GM19099 (cell line): Measurements from ENCODE around the gene AUH.

ENCODE experiments used
- POLR2A ChIP-seq: IDR thresholded peaks from 3 replicates; pipeline ENCODE4 v1.6.1; 2011; ENCODE audit warnings: low read depth; ENCODE audit not compliant: insufficient read length; ENCODE audit errors: extremely low read depth

The AUH gene

GRCh38 chr9:91187965-91188344 lies 173.8 kb downstream of the AUH start:
- TF ChIP-seq POLR2A = no peak

- TF ChIP-seq POLR2A = no peak
Observed at GRCh38 chr9:91187311-91187964, 174.3 kb downstream of the AUH start.

- no peak for TF ChIP-seq POLR2A
Observed at GRCh38 chr9:91186632-91187108, 175.0 kb downstream of the AUH start.

GRCh38 chr9:91185193-91185886 lies 176.4 kb downstream of the AUH start:
- no peak for TF ChIP-seq POLR2A

- TF ChIP-seq POLR2A = no peak
Observed at GRCh38 chr9:91182429-91183225, 179.1 kb downstream of the AUH start.

GRCh38 chr9:91181541-91181940 lies 180.2 kb downstream of the AUH start:
- no peak for TF ChIP-seq POLR2A

- TF ChIP-seq POLR2A = no peak
Observed at GRCh38 chr9:91180930-91181268, 180.8 kb downstream of the AUH start.

- TF ChIP-seq POLR2A = no peak
Observed at GRCh38 chr9:91180240-91180929, 181.3 kb downstream of the AUH start.

- no peak for TF ChIP-seq POLR2A
Observed at GRCh38 chr9:91179237-91180138, 182.2 kb downstream of the AUH start.

- no peak for TF ChIP-seq POLR2A
Observed at GRCh38 chr9:91178281-91179236, 183.2 kb downstream of the AUH start.

- no peak for TF ChIP-seq POLR2A
Observed at GRCh38 chr9:91177661-91178280, 183.9 kb downstream of the AUH start.

- TF ChIP-seq POLR2A = no peak
Observed at GRCh38 chr9:91177081-91177480, 184.6 kb downstream of the AUH start.

GRCh38 chr9:91176426-91176825 lies 185.3 kb downstream of the AUH start:
- TF ChIP-seq POLR2A = no peak
